Astrocyte (in vitro differentiated cells and primary cell): ENCODE measurements around the gene UBXN2A. TPM values are rescaled to one million over a fixed set of nuclear protein-coding genes. Genes with fewer than 3 reads are reported as not detected.

Experiments
- DNase-seq: peaks from one replicate; pipeline ENCODE4 v3.0.0-alpha.2; 2010; ENCODE audit warnings: low read depth
- FAIRE-seq: peaks from 2 replicates; lab custom pipeline; 2011; peaks lifted over from hg19 to GRCh38; lab: Jason Lieb, UNC
- H2AFZ ChIP-seq: 2 replicates; pipeline ENCODE4 v1.6.0; 2012; ENCODE audit warnings: low read depth, low read length, inconsistent platforms
- H3K27ac ChIP-seq: 2 replicates; pipeline ENCODE4 v1.5.1; 2011; ENCODE audit warnings: low read depth, low read length, inconsistent platforms
- H3K27me3 ChIP-seq: 2 replicates; pipeline ENCODE4 v1.6.0; 2011; ENCODE audit warnings: low read length, inconsistent platforms; ENCODE audit not compliant: insufficient read depth
- H3K36me3 ChIP-seq: 2 replicates; pipeline ENCODE4 v1.5.1; 2011; ENCODE audit warnings: low read length, inconsistent platforms; ENCODE audit not compliant: insufficient read depth
- H3K4me1 ChIP-seq: 2 replicates; pipeline ENCODE4 v1.5.1; 2011; ENCODE audit warnings: low read length, inconsistent platforms; ENCODE audit not compliant: insufficient read depth
- H3K4me2 ChIP-seq: 2 replicates; pipeline ENCODE4 v1.6.0; 2012; ENCODE audit warnings: low read length, inconsistent platforms
- H3K4me3 ChIP-seq: 2 replicates; pipeline ENCODE4 v1.5.1; 2011; ENCODE audit warnings: low read depth, mild to moderate bottlenecking, low read length, inconsistent platforms; ENCODE audit not compliant: insufficient read depth
- H3K79me2 ChIP-seq: 2 replicates; pipeline ENCODE4 v1.6.0; 2012; ENCODE audit warnings: mild to moderate bottlenecking, low read length, inconsistent platforms; ENCODE audit not compliant: insufficient read depth
- H3K9ac ChIP-seq: 2 replicates; pipeline ENCODE4 v1.6.0; 2012; ENCODE audit warnings: mild to moderate bottlenecking, low read length, inconsistent platforms
- H3K9me3 ChIP-seq: 2 replicates; pipeline ENCODE4 v1.5.1; 2012; ENCODE audit warnings: low read depth, mild to moderate bottlenecking, low read length, inconsistent platforms; ENCODE audit not compliant: insufficient read depth
- H4K20me1 ChIP-seq: 2 replicates; pipeline ENCODE4 v1.6.0; 2012; ENCODE audit warnings: low read length, inconsistent platforms; ENCODE audit not compliant: insufficient read depth
- H3K27ac Mint-ChIP-seq: one replicate; pipeline ENCODE4 v1.8.0; 2021; ENCODE audit warnings: mild to moderate bottlenecking, mixed read lengths; ENCODE audit not compliant: unreplicated experiment
- H3K27me3 Mint-ChIP-seq: one replicate; pipeline ENCODE4 v1.8.0; 2021; ENCODE audit warnings: low read depth, mixed read lengths; ENCODE audit not compliant: unreplicated experiment
- H3K36me3 Mint-ChIP-seq: one replicate; pipeline ENCODE4 v1.8.0; 2021; ENCODE audit warnings: low read depth, mixed read lengths; ENCODE audit not compliant: unreplicated experiment
- H3K4me1 Mint-ChIP-seq: one replicate; pipeline ENCODE4 v1.8.0; 2021; ENCODE audit warnings: low read depth, mixed read lengths; ENCODE audit not compliant: unreplicated experiment
- H3K4me3 Mint-ChIP-seq: one replicate; pipeline ENCODE4 v1.8.0; 2021; ENCODE audit warnings: mild to moderate bottlenecking, moderate library complexity, mixed read lengths; ENCODE audit not compliant: unreplicated experiment
- H3K9me3 Mint-ChIP-seq: one replicate; pipeline ENCODE4 v1.8.0; 2021; ENCODE audit warnings: mild to moderate bottlenecking, mixed read lengths; ENCODE audit not compliant: unreplicated experiment
- CTCF ChIP-seq: IDR thresholded peaks from 2 replicates; pipeline ENCODE4 v1.5.1; 2011; ENCODE audit warnings: low read depth, mild to moderate bottlenecking, inconsistent platforms, low read length, moderate library complexity; ENCODE audit not compliant: insufficient read depth
- EZH2 ChIP-seq: IDR thresholded peaks from 2 replicates; pipeline ENCODE4 v1.6.1; 2012; ENCODE audit warnings: mild to moderate bottlenecking, low read length, inconsistent platforms; ENCODE audit not compliant: insufficient read depth
- total RNA-seq: library from RNA; stranded (reverse); gene quantifications from 2 replicates; pipeline ENCODE4 v1.2.1, GENCODE V29; 2021

UBXN2A gene
- total RNA-seq, 1 donor from 2014 or later, result 22.2 TPM

GRCh38 chr2:24016376-24016761, 76.1 kb downstream of the UBXN2A start:
- peak overlapping the region; percentile 80 for H2AFZ ChIP-seq
- Mint-ChIP-seq H3K27ac (no peak overlapping the region), H3K4me3 (no peak overlapping the region), H3K9me3 (no peaks in the 10 kb centered on the region), H3K36me3 (no peaks in the 10 kb centered on the region), H3K4me1 (peaks cover 7% of the 10 kb centered on the region), H3K27me3 (peaks cover 4% of the 10 kb centered on the region)
- no peaks in the 10 kb centered on the region for H4K20me1 ChIP-seq
- TF ChIP-seq CTCF, result no peak
- TF ChIP-seq EZH2, result no peak
- H3K9ac ChIP-seq, result peak overlapping the region; percentile 74
- no peak for DNase-seq
- no peak for FAIRE-seq
- peak overlapping the region; percentile 77 for H3K27ac ChIP-seq
- H3K36me3 ChIP-seq, result no peaks in the 10 kb centered on the region
- H3K79me2 ChIP-seq, result no peaks in the 10 kb centered on the region
- H3K9me3 ChIP-seq, result no peaks in the 10 kb centered on the region
- H3K4me3 ChIP-seq, result no peak overlapping the region
- H3K4me1 ChIP-seq, result peaks cover 16% of the 10 kb centered on the region
- no peaks in the 10 kb centered on the region for H3K27me3 ChIP-seq
- H3K4me2 ChIP-seq, result peak overlapping the region; percentile 75

GRCh38 chr2:24016853-24017703, 76.8 kb downstream of the UBXN2A start:
- Histone ChIP-seq H4K20me1 (no peaks in the 10 kb centered on the region), H3K36me3 (no peaks in the 10 kb centered on the region), H3K27me3 (no peaks in the 10 kb centered on the region), H3K9ac (no peak overlapping the region), H3K27ac (no peak overlapping the region), H3K79me2 (no peaks in the 10 kb centered on the region), H3K4me1 (peaks cover 16% of the 10 kb centered on the region), H2AFZ (no peak overlapping the region), H3K9me3 (no peaks in the 10 kb centered on the region), H3K4me2 (no peak overlapping the region), H3K4me3 (no peak overlapping the region)
- TF ChIP-seq EZH2 (no peak), CTCF (no peak)
- Mint-ChIP-seq H3K27me3 (peaks cover 2% of the 10 kb centered on the region), H3K4me1 (peaks cover 7% of the 10 kb centered on the region), H3K9me3 (no peaks in the 10 kb centered on the region), H3K27ac (no peak overlapping the region), H3K4me3 (no peak overlapping the region), H3K36me3 (no peaks in the 10 kb centered on the region)
- FAIRE-seq (no peak), DNase-seq (no peak)

- H3K9me3 Mint-ChIP-seq, result no peaks in the 10 kb centered on the region
- H3K4me2 ChIP-seq, result no peak overlapping the region
- H3K4me3 Mint-ChIP-seq, result no peak overlapping the region
- H4K20me1 ChIP-seq, result no peaks in the 10 kb centered on the region
- no peak overlapping the region for H3K9ac ChIP-seq
- FAIRE-seq, result no peak
- H3K9me3 ChIP-seq, result no peaks in the 10 kb centered on the region
- no peak overlapping the region for H3K27ac Mint-ChIP-seq
- peaks cover 7% of the 10 kb centered on the region for H3K4me1 Mint-ChIP-seq
- no peaks in the 10 kb centered on the region for H3K27me3 ChIP-seq
- H3K4me3 ChIP-seq, result no peak overlapping the region
- TF ChIP-seq EZH2 (no peak), CTCF (no peak)
- H2AFZ ChIP-seq, result no peak overlapping the region
- DNase-seq, result no peak
- H3K4me1 ChIP-seq, result peaks cover 16% of the 10 kb centered on the region
- no peaks in the 10 kb centered on the region for H3K36me3 ChIP-seq
- no peaks in the 10 kb centered on the region for H3K79me2 ChIP-seq
- H3K36me3 Mint-ChIP-seq, result peaks cover 2% of the 10 kb centered on the region
- H3K27ac ChIP-seq, result no peak overlapping the region
- H3K27me3 Mint-ChIP-seq, result peaks cover 2% of the 10 kb centered on the region
Observed at GRCh38 chr2:24017711-24018110, 77.4 kb downstream of the UBXN2A start.
